Activated CD8-positive, alpha-beta memory T cell treated with anti-CD3 and anti-CD28 coated beads for 1 hour (primary cell): Measurements from ENCODE around the gene ZNF280A.

Experiments used
- DNase-seq, 2 donors: peaks; one replicate each; pipeline ENCODE4 v3.0.0-alpha.2; 2020; ENCODE audit warnings: low read depth in 1 of 2; ENCODE audit errors: extremely low read depth in 1 of 2

The ZNF280A gene, protein sequence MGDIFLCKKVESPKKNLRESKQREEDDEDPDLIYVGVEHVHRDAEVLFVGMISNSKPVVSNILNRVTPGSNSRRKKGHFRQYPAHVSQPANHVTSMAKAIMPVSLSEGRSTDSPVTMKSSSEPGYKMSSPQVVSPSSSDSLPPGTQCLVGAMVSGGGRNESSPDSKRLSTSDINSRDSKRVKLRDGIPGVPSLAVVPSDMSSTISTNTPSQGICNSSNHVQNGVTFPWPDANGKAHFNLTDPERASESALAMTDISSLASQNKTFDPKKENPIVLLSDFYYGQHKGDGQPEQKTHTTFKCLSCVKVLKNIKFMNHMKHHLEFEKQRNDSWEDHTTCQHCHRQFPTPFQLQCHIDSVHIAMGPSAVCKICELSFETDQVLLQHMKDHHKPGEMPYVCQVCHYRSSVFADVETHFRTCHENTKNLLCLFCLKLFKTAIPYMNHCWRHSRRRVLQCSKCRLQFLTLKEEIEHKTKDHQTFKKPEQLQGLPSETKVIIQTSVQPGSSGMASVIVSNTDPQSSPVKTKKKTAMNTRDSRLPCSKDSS

DNA sequence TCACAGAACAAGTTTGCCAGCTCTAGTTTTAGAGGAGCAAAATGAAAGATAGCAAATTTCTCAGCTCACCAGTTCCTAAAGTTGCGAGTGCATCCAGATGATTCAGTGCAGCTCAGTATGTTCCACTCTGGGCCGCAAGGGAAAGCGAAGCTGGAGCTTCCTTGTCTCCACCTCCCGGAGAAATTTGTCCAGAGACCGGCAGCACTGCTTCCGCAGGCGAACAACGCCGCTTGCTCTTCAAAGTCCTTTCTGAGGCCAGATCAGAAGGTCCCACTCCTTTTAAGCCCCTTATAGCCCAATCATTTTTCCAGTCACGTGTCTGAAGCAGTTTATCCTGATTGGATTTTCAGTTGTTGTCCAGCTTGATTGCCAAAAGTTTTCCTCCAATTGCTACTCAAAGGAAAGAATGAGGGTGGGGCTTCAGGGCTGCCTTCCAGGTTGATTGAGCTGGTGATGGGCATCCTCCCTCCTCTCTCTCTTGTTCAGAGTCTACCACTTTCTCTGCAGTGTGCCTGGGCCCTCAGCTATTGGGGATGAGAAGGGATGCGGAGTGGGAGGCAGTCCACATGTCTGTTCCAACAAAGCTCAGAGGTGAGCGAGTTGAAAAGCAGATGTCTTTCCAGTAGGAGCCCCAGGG lies at the start of gene ZNF280A:
Gene ZNF280A, minus strand, starts transcription at position 251 of the 637 bp plus-strand sequence. CDS start 4,640 bp downstream, outside the sequence.
- DNase-seq, result no peak

DNA sequence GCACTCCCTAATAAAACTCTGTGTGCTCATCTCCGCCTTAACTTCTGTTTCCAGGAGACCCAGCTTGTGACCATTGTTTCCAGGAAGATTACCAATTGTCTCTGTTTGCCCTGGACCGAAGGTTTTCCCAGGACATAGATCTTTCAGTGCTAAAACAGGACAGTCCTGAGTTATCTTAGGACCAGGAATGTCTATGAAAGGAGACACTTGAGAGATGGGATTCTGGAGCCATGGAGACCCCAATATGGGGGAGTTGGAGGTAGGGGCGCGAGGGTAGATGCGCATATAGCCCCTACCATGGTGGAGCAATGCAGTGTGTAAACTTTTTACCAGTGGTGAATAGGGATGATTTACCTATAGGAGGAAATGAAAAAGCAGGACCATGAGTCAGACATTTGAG lies 49.1 kb upstream of the ZNF280A start:
- no peak for DNase-seq

DNA sequence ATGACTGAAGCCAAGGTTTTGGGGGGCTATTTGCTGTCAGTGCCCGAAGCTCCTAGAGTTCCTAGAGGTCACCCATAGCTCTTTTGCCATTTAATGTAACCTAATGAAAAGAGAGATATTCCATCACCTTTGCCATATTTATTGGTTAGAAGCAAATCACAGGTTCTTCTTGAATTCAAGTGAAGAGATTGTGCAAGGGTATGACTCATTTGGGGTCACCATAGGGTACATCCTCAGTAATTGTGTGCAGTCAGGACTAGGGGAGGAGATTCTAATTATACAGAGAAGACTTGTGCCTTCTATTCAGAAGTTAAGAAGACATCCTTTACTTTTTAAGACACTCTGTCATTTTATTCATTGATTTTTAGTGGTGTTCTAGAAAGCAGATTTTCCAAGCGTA lies 45.9 kb upstream of the ZNF280A start:
- no peak for DNase-seq

DNA sequence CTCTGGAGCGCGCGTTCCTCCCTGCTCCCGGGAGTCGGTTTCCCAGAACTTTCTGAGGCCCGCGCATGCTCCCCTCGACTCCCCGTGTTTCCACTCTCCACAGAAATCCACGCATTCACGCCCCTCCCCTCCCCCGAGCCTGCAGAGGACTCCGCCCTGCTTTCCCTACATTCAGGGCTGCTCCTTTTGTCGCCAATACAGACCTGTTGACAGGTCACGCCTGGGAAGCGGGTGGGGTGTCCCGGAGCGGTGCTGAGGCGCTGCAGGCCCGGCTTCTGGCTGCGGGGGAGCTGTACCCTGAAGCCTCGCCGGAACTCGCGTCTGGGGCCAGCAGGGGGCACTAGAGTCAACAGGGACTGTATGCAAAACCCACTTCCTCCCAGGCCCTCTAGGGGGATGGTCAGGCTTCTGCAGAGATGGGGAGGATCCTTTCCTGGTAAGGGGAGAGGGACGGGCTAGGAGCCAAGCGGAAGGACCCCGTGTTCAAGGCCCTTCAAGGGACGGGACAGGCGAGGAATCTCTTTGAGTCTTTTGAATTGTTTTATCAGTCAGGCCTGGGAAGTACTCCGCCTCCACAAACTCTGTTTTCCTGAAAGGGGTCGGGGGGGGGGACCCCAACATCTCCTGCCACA lies 39.0 kb upstream of the ZNF280A start, which contains the start of gene PRAME:
Gene PRAME, minus strand, starts transcription at position 294 of the 632 bp plus-strand sequence. CDS start 2,433 bp downstream, outside the sequence.
- DNase-seq, result peak; percentile 10 to 40

DNA sequence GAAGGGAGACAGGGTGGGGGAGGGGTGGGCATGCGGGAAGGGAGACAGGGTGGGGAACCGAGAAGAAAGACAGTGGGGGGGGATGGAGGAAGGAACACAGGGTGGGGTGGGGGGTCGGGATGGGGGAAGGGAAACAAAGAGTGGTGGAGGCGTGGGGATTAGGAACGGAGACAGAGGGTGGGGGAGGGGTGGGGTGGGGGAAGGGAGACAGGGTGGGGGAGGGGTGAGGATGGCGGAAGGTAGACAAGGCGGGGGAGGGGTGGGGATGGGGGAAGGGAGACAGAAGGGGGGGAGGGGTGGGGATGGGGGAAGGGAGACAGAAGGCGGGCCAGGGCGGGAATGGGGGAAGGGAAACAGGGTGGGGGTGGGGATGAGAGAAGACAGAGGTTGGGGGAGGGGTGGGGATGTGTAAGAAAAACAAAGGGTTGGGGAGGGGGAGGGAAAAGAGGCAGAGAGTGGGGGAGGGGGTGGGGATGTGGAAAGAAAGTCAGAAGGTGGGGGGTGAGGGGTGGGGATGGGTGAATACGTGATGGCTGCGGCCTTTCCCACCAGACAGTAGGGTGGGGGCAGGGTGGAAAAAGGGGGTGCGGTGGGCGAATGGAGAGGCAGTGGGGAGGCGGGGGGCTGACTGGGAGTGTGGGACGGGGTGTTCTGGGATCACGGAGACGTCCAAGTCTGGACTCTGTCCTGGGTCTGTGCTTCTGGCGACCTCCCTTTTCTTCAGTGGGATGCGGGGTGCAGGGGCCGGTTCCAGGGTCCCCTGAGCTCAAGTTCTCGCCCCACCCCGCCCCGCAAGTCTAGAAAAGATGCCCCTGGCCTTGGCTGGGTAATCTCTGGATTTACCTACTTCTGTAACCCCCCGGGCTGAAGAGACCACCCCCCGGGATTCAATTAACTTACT lies 38.3 kb upstream of the ZNF280A start:
- no peak for DNase-seq

DNA sequence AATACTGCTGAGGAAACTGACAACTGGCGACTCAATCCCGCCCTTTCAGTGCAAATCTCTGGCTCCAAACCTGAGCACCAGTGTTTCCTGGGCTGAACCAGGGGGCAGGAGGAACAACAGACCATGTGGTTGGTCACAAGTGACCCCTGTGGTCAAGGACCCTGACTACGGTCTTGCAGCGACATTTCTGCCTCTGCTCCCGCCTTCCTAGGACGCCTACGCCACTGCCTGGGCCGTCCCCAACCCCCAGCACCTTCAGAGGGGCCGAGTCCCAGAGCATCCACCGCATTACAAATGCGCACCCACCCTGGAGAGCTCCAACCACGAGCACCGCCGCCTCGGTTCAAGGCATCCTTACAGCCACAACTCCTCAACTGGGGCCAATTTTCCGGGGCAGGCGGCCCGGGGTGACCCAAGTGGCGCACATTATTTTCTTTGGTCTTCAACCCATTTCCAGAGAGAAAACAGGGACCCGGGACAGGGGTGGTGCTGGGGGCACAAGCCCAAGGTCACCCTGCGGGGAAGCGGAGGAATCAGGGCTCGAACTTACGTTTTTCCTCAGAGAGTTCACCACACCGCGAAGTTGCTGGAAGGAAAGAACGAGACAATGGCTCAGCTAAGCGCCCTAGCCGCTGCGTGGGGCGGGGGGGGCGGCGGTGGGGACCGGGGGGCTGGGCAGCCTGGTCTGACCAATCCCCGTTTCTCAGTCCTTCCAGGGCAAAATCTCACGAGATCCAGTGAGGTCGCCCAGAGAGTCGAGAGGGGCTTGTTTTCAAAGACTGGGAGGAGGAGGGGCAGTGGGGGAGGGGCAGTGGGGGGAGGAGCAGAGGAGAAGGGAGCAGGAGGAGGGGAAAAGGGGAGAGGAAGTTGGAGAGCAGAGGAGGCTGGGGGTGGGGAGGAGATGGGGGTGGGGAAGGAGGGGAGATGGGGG lies 37.2 kb upstream of the ZNF280A start:
- no peak for DNase-seq

DNA sequence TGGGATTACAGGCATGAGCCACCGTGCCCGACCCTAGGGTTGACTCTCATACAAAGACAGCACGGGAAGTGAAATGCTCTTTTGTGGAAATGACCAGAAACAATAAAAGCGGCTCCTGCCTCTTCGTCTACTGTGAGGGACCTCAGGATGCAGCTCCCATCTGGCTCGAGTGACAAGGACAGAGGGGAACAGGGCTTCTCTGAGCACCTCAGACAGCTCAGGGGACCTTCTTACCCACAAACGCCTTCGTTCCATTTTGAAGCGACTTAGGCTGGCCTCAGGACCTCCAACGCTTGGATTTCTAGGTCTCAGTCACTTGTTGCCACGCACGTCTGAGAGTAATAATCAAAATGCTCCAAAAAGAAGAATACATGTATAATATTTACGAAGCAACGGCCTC lies 36.5 kb upstream of the ZNF280A start:
- DNase-seq, result no peak

DNA sequence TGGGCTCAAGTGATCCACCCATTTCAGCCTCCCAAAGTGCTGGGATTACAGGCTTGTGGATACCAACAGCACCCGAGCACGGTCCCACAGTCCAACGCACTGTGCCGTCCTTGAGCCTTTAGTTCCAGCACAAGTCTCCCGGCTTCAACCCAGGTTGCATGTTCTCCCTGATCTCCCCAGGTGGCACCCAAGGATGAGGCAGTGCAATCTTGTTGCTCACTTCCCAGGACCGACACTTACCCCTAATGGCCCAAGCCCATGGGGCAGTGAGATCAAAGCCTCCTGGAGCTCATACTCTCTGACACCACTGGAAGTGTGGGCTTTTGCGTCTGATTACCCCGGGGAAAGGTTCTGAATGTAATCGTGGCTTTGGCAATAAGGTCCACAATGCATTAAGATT lies 35.5 kb upstream of the ZNF280A start:
- no peak for DNase-seq

DNA sequence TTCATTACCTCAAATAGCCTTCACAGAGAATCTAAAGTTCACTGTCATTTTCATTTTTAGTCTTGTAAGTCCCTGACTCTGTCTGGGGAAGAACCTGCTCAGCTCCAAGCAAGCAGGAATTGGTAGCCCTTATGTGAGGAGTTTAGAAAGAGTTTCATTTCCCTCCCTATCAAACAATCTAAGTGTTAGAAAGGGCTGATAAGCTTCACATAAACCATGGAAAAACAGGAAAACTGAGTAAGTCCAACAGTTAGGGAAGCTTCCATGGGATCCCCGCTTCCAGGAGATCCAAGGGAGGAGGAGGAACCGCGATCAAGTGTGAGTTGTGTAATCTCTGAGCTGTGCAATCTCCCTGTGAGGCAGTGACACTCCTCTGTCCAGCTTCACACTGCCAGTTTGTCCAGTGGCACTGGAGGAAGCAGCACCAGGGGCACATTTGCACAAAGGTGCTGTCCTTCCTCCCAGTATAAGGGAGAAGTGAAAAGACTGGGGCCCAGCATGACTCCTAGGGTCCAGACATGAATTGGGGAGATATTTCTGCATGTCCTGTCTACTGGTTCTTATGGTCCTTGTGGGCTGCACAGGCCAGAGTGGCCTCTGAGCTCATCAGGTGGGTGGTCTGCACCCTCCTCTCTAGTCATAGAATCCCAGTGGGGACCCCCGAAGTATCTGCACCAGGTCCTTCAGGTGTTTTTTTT lies 34.7 kb upstream of the ZNF280A start:
- DNase-seq, result no peak

DNA sequence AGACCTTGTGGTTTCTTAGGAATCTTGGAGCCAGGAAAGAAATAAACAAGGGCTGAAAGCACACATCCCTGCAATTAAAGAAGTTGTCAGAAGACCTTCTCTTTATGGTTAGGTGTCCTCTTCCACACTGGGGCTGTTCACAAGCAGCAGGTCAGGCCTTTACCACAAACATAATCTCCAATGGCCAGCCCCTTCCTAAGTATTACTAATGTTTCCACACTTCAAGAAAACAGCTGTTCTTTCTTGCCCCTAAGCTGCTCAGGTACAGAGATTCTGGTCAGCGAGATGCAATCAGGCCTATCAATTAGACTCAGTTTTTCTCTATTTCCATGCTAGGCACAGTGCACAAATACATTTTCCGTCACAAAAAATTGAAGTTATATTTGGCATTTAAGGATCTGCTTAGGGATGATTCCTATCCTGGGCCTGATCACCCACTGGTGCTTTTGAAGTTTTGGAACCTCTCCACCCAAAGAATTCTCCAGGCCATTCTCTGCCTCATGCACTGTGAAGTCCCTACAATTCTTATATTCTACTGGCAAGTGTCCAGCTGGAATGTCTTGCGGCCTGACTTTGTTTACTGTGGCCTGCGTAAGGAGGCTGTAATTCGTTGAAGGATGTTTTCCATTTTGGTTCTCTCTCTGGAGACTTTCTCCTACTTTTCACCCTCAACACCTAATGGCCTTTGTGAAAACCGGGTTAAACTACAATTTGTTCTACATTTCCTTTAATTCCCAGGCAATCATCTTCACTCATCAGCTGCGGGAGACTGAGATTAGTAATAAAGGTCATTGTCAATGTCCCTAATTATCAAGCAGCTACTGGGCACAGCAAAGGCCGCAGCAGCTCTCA lies 33.9 kb upstream of the ZNF280A start:
- no peak for DNase-seq

DNA sequence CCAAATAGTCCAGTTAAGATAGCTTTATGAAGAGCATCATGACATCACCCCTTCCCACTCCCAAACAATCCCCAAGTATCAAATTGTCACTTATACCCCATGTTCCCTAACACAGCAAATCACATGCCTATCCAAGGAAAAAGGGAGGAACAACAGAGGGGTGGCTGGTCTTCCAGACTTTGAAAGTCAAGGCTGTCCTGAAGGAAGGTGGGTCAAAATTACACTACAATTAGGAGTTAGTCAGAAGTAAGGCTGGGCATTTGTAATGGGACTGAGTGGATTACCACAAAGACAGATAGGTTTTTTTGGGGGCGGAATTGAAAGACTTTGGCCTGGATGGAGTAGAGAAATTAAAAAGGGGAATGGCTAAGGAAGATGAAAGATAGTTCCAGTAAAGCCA lies 33.1 kb upstream of the ZNF280A start:
- DNase-seq, result no peak

DNA sequence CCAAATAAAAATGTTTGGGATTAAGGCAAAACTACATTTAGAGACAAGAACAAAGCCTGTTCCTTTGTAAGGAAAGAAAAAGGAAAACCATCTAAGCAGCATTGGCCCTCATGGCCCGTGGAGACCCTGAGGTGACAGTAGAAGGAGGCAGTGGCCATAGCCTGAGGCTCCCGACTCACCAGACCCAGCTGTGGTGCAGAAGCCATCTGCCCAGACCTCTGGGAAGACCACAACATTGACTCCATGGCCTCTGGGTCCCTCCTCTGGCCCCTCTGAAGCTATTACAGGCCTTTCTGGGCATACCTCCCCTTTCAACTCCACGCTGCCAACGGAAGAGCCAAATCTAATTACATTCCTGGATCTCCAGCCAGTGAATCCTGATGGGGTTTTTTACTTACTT lies 32.6 kb upstream of the ZNF280A start:
- no peak for DNase-seq

DNA sequence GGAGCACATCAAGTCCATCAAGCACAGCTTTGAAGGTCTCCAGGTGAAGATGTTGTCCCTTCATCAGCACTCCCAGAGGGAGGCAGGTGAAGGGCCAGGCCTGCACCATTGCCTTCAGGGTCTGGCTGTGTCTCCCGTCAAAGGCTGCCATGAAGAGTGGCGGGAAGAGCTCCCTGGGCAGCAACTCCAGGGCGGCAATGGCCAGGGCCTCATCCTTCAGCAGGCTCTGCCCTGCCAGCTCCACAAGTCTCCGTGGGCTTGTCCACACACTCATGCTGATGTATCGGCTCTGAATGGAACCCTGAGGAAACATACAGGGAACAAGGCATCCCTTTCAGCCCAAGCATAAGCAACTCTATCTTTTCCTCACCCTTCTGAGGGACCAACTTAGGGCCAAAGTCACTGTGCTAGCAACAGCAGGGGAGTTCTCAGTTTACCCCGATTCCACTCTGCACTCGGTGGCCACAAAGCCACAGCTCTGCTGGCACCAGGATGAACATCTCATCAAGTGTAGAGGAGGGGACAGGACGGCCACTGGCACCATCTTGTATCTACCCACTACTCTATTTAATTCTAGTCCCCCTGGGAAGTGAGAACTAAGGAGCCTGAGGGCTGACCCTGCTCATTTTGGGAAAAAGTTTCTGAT lies 30.8 kb upstream of the ZNF280A start:
- no peak for DNase-seq

DNA sequence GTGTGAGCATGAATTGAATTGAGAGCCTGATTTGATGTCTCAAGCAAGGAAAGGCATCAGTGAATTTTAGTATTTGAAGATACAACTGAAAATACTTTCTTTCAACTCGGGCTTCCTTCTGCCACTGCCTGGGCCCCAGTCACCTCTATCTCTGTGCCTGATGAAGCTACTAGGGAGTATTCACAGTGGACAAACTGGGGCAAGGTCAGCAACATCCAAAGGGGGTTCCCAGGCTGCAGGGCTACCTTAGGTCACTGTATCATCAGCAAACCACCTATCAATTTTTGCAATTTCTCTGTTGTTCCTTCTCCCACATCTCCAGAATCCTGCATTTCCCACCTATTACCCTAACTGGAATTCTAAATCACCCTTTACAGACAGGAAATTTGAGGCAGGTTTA lies 28.8 kb upstream of the ZNF280A start:
- no peak for DNase-seq

DNA sequence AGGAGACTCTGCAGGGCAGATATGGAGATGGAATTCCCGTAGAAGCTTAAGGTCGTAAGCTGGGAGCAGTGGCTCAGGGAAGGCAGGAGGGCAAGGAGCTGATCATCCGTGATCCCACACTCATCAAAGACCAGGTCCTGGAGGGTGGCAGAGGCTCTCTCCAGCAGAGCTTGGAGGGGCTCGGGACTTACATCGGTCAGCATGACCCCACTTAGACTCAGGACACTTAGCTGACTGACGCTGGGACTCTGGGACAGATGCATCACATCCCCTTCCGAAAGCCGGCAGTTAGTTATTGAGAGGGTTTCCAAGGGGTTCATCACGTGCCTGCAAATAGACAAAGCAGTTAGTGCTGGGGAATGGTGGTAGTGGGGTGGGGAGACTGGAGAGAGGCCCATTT lies 28.2 kb upstream of the ZNF280A start:
- no peak for DNase-seq

DNA sequence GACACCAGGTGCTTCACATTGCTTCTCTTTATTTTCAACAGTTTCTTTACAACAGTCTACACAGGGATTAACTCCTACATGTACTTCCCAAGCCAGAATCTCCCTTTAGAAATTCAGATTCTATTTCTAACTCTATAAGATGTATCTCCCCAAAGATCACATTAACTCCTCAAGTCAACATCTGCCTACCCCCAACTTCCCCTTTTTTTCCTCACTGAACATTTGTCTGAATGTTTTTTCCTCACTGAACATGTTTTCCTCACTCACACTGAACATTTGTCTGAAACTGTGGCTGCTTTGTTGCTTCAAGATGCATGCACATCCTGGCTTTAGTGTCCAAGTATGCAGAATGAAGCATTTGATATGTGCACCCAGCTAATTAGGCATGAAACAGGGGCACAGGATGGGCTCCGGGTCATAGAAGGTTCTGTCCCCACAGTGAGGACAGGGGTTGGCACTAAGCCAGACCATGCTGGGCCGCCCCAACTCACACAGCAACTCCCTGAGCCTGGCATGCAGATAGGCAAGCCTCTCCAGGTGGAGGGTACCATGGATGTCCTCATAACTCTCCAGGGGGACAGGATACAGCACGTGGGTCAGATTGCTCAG lies 27.7 kb upstream of the ZNF280A start:
- DNase-seq, result no peak

DNA sequence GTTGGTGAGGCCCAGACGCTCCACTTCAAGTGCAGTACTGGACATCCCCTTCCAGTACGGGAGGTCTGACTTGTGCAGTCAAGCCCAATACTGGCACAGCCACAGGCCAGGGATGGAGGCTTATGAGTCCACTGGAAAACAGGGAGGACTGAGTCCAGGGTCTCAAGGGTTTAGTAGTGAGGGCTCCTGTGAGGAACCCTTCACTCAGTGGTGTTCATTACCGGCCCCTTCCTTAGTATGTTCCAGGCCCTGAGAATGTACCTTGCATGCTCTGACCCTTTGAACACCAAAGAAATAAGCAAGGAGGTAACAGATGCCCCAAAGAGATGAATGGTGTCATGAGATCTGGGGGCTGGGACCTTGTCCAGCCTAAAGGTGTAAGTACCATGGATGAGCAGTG lies 27.2 kb upstream of the ZNF280A start:
- no peak for DNase-seq
